Measurements from ENCODE around the gene KLF3. TPM values are rescaled to one million over a fixed set of nuclear protein-coding genes. Genes with fewer than 3 reads are reported as not detected.

Gene KLF3
- total RNA-seq, 1 experiment from 2014 or later = 29.0 TPM

DNA sequence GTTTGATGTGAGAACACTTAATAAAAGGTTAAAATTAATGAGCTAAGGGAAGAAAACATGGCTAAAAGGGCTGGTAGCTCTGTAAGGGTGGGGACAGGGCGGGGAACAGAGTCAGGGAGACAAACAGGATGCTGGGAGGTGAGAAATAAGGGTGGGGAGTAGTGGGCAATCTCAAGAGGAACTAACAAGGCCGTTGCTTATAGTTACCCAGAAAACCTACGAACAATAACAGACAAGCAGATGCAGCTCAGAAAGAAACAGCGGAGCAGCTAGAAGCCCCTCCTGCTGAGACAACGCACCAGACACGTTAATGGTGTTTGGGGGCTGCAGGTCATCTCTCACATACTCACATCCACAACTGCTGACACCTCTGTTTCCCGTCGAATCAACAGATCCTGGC, 9.7 kb upstream of the KLF3 start:
- WGBS (ENCODE audit: extremely low coverage, insufficient read length, low lambda C conversion rate) = no CpG with 5 or more reads among the region's 8 CpGs
- Histone ChIP-seq H2BK15ac (ENCODE audit: low read depth, low read length) (no peak overlapping the region), H3K79me1 (ENCODE audit: insufficient read depth, low read depth, low read length, poor library complexity, severe bottlenecking) (no peaks in the 10 kb centered on the region), H4K5ac (ENCODE audit: insufficient read length, low read depth, low read length) (no peak overlapping the region), H2BK12ac (ENCODE audit: insufficient read length, low read depth, low read length) (no peak overlapping the region), H3K4me1 (ENCODE audit: insufficient read depth, low read length) (no peaks in the 10 kb centered on the region), H2BK120ac (ENCODE audit: low read depth, low read length, poor library complexity, severe bottlenecking) (no peak overlapping the region), H4K91ac (ENCODE audit: insufficient read length, low read depth, low read length) (no peak overlapping the region), H2BK20ac (ENCODE audit: low read depth, low read length, poor library complexity, severe bottlenecking) (no peak overlapping the region), H2BK5ac (ENCODE audit: insufficient read length, low read length) (no peak overlapping the region), H3K27me3 (ENCODE audit: insufficient read depth, low read length) (no peaks in the 10 kb centered on the region), H2AFZ (ENCODE audit: low read length) (no peak overlapping the region), H3K14ac (ENCODE audit: insufficient read depth, low read length) (no peak overlapping the region), H3K23me2 (ENCODE audit: insufficient read length, low read depth, low read length, poor library complexity, severe bottlenecking) (no peaks in the 10 kb centered on the region), H3K9ac (ENCODE audit: extremely low read depth, insufficient read length, low read length) (no peak overlapping the region), H4K20me1 (ENCODE audit: control insufficient read depth, insufficient read depth, insufficient read length) (no peaks in the 10 kb centered on the region), H3K4ac (ENCODE audit: low read depth, low read length) (no peak overlapping the region), H3K4me2 (ENCODE audit: insufficient read depth, insufficient read length, low read length) (no peak overlapping the region), H3T11ph (ENCODE audit: low read length) (no peak overlapping the region), H3K18ac (ENCODE audit: insufficient read length, low read depth, low read length) (no peak overlapping the region), H3K79me2 (ENCODE audit: insufficient read depth, low read length) (no peaks in the 10 kb centered on the region), H3K56ac (ENCODE audit: insufficient read length, low read depth, low read length) (no peak overlapping the region), H4K8ac (replicated peaks; ENCODE audit: insufficient read length, low read depth, low read length) (no peak overlapping the region), H3K23ac (ENCODE audit: insufficient read length, low read depth, low read length) (no peak overlapping the region), H3K9me3 (ENCODE audit: control insufficient read depth, low read depth, low read length) (no peaks in the 10 kb centered on the region), H3K27ac (ENCODE audit: insufficient read length, low read depth, low read length) (no peak overlapping the region), H2AK5ac (ENCODE audit: insufficient read length, low read length) (no peak overlapping the region)
- Mint-ChIP-seq H3K27ac (no peak overlapping the region), H3K36me3 (ENCODE audit: insufficient read depth in 1 of 3, low read depth in 3 of 3) (no peaks in the 10 kb centered on the region), H3K27me3 (ENCODE audit: low read depth) (peaks cover 2% of the 10 kb centered on the region; the same call in 1 of the 2 replicates), H3K9me3 (no peaks in the 10 kb centered on the region), H3K4me3 (no peak overlapping the region), H3K4me1 (peaks cover 5 to 8% of the 10 kb centered on the region in 2 experiments)
- TF ChIP-seq CTCF (conservative IDR thresholded peaks at IDR 0.05) = no peak
- no peak for DNase-seq
